ENCODE data around the gene CAPN10.

The CAPN10 gene

DNA sequence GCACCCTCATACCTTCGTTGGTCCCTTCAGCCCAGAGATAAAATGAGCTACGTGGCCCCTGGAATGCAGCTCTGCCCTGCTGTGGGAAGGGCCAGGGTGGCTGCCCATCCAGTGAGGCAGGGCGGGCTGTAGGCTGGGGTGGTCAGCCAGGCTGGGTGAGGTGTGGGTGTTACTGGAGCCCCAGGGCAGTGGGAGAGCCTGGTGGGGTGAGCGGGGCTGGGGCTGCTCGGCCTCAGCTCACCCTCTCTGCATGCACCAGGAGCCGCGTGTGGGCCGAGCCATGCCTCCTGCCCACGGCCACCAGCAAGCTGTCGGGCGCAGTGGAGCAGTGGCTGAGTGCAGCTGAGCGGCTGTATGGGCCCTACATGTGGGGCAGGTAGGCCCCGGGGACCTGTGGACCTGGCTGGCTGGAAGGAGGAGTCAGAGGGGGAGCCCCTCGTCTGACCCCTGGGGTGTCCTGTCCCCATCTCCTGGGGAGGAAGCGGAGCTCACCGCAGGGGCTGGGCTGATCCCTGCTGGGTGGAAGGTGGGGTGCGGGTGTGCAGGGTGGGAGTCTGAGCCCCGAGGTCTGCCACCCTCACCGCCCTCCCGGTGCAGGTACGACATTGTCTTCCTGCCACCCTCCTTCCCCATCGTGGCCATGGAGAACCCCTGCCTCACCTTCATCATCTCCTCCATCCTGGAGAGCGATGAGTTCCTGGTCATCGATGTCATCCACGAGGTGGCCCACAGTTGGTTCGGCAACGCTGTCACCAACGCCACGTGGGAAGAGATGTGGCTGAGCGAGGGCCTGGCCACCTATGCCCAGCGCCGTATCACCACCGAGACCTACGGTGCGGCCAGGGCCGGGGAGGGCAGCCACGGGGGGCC lies 12.8 kb upstream of the CAPN10 start:
- H3K4me3 Mint-ChIP-seq = no peak overlapping the region
- no peaks in the 10 kb centered on the region for H3K36me3 Mint-ChIP-seq (ENCODE audit: low read depth)
- H3K27me3 Mint-ChIP-seq (ENCODE audit: low read depth) = no peaks in the 10 kb centered on the region
- H3K4me1 Mint-ChIP-seq = no peaks in the 10 kb centered on the region
- TF ChIP-seq CTCF (IDR thresholded peaks at IDR 0.05; ENCODE audit: unreplicated experiment in 3 of 3) = no peak
- H3K27ac Mint-ChIP-seq = no peak overlapping the region
- H3K9me3 Mint-ChIP-seq = no peaks in the 10 kb centered on the region

- H3K36me3 Mint-ChIP-seq (ENCODE audit: low read depth) = no peaks in the 10 kb centered on the region
- no peak for TF ChIP-seq CTCF (IDR thresholded peaks at IDR 0.05; ENCODE audit: unreplicated experiment in 3 of 3)
These were observed 12.0 kb upstream of the CAPN10 start for GRCh38 chr2:240574386-240575100.

GRCh38 chr2:240575101-240575965 lies 11.2 kb upstream of the CAPN10 start:
- no peaks in the 10 kb centered on the region for H3K4me1 Mint-ChIP-seq
- H3K27ac Mint-ChIP-seq = no peak overlapping the region
- no peak for TF ChIP-seq CTCF (IDR thresholded peaks at IDR 0.05; ENCODE audit: unreplicated experiment in 3 of 3)
- no peaks in the 10 kb centered on the region for H3K27me3 Mint-ChIP-seq (ENCODE audit: low read depth)
- H3K4me3 Mint-ChIP-seq = no peak overlapping the region
- H3K36me3 Mint-ChIP-seq (ENCODE audit: low read depth) = peaks cover 5% of the 10 kb centered on the region
- H3K9me3 Mint-ChIP-seq = no peaks in the 10 kb centered on the region

More at GRCh38 chr2:240574386-240575100, 12.0 kb upstream of the CAPN10 start:
- Mint-ChIP-seq H3K4me1 (no peaks in the 10 kb centered on the region), H3K27ac (no peak overlapping the region), H3K9me3 (no peaks in the 10 kb centered on the region), H3K27me3 (ENCODE audit: low read depth) (no peaks in the 10 kb centered on the region), H3K4me3 (no peak overlapping the region)

- Mint-ChIP-seq H3K9me3 (no peaks in the 10 kb centered on the region), H3K27me3 (ENCODE audit: low read depth) (no peaks in the 10 kb centered on the region), H3K4me3 (no peak overlapping the region), H3K27ac (no peak overlapping the region), H3K4me1 (no peaks in the 10 kb centered on the region), H3K36me3 (ENCODE audit: low read depth) (peaks cover 12% of the 10 kb centered on the region)
- no peak for TF ChIP-seq CTCF (IDR thresholded peaks at IDR 0.05; ENCODE audit: unreplicated experiment in 3 of 3)
These were observed 10.5 kb upstream of the CAPN10 start for GRCh38 chr2:240576036-240576435.

DNA sequence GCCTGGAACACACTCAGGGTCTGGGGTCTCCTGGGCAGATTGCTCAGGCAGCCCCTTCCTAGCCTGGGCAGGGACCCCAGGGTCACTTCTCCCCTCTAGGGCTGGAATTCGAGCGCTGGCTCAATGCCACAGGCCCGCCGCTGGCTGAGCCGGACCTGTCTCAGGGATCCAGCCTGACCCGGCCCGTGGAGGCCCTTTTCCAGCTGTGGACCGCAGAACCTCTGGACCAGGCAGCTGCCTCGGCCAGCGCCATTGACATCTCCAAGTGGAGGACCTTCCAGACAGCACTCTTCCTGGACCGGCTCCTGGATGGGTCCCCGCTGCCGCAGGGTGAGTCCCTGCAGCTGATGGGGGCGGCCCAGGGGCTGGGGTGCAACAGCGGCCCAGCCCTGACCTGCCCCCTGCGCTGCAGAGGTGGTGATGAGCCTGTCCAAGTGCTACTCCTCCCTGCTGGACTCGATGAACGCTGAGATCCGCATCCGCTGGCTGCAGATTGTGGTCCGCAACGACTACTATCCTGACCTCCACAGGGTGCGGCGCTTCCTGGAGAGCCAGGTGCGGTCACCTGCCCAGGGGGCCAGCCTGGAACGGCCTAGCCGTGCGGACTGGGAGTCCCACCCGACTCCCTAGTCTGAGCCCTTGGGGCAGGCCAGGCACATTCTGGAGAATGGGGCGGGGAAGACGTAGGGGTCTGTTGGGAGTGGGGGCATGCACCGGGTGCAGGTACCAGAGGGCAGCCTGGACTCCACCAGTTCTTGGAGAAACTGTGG lies 9.9 kb upstream of the CAPN10 start:
- Mint-ChIP-seq H3K27me3 (ENCODE audit: low read depth) (no peaks in the 10 kb centered on the region), H3K9me3 (no peaks in the 10 kb centered on the region), H3K36me3 (ENCODE audit: low read depth) (peaks cover 18% of the 10 kb centered on the region), H3K4me3 (no peak overlapping the region), H3K4me1 (no peaks in the 10 kb centered on the region), H3K27ac (no peak overlapping the region)
- no peak for TF ChIP-seq CTCF (IDR thresholded peaks at IDR 0.05; ENCODE audit: unreplicated experiment in 3 of 3)
